CD4-positive, CD25-positive, alpha-beta regulatory T cell (primary cell): ENCODE data around the gene TACR1. TPM values are rescaled to one million over a fixed set of nuclear protein-coding genes. Genes with fewer than 3 reads are reported as not detected.

Source experiments
- ATAC-seq, 2 donors: fragments of 150-1000 bp; cut with Tn5 transposase; one replicate each; pipeline ENCODE4 v1.10.0; 2021; ENCODE audit warnings: low read depth in 2 of 2, moderate number of reproducible peaks in 2 of 2, moderate library complexity in 1 of 2
- DNase-seq, 3 donors: peaks; one replicate each; pipeline versions ENCODE4 v3.0.0 to v3.0.0-alpha.2; 2012 to 2022; ENCODE audit warnings: mixed read lengths in 1 of 3
- H3K27ac ChIP-seq: one replicate; pipeline ENCODE4 v1.7.0; 2013; ENCODE audit warnings: mild to moderate bottlenecking, low read length; ENCODE audit not compliant: insufficient read depth, poor library complexity, severe bottlenecking
- H3K27me3 ChIP-seq: one replicate; pipeline ENCODE4 v1.7.0; 2013; ENCODE audit warnings: low read length; ENCODE audit not compliant: control insufficient read depth, insufficient read depth
- H3K36me3 ChIP-seq: one replicate; pipeline ENCODE4 v1.7.0; 2013; ENCODE audit warnings: mild to moderate bottlenecking, low read length, moderate library complexity; ENCODE audit not compliant: control insufficient read depth, insufficient read depth
- H3K4me1 ChIP-seq: 2 replicates; pipeline ENCODE4 v1.7.0; 2013; ENCODE audit warnings: mild to moderate bottlenecking, low read length; ENCODE audit not compliant: insufficient read depth, control insufficient read depth, poor library complexity, severe bottlenecking
- H3K4me3 ChIP-seq: one replicate; pipeline ENCODE4 v1.7.0; 2013; ENCODE audit warnings: low read depth, mild to moderate bottlenecking, low read length, moderate library complexity
- H3K9me3 ChIP-seq, 2 experiments: 1 replicate in 1 of 2; 2 replicates in 1 of 2; pipeline ENCODE4 v1.7.0; 2013; ENCODE audit warnings: low read length in 2 of 2, mild to moderate bottlenecking in 1 of 2, moderate library complexity in 1 of 2; ENCODE audit not compliant: control insufficient read depth in 2 of 2
- H3K27ac Mint-ChIP-seq, 3 donors: one replicate each; pipeline ENCODE4 v1.8.0; 2020 to 2022; ENCODE audit warnings: mild to moderate bottlenecking in 3 of 3, mixed read lengths in 3 of 3, moderate library complexity in 2 of 3
- H3K27me3 Mint-ChIP-seq: one replicate; pipeline ENCODE4 v1.8.0; 2022; ENCODE audit warnings: mild to moderate bottlenecking, mixed read lengths
- H3K36me3 Mint-ChIP-seq: one replicate; pipeline ENCODE4 v1.8.0; 2020; ENCODE audit warnings: mixed read lengths
- H3K4me1 Mint-ChIP-seq, 4 donors: one replicate each; pipeline ENCODE4 v1.8.0; 2020 to 2022; ENCODE audit warnings: mixed read lengths in 4 of 4, mild to moderate bottlenecking in 1 of 4
- H3K4me3 Mint-ChIP-seq, 4 donors: one replicate each; pipeline ENCODE4 v1.8.0; 2020 to 2022; ENCODE audit warnings: mild to moderate bottlenecking in 4 of 4, mixed read lengths in 4 of 4, moderate library complexity in 3 of 4
- H3K9me3 Mint-ChIP-seq, 7 donors: one replicate each; pipeline ENCODE4 v1.8.0; 2020 to 2022; ENCODE audit warnings: mixed read lengths in 7 of 7, mild to moderate bottlenecking in 3 of 7, moderate library complexity in 2 of 7
- polyA plus RNA-seq, 4 donors: library from polyadenylated mRNA; unstranded; fragments of 300-500 nt; fragmentation: Illumina TruSeq; gene quantifications; one replicate each; pipeline ENCODE4 v1.2.3, GENCODE V29; 2021
- total RNA-seq: library from RNA; stranded (reverse); gene quantifications from one replicate; pipeline ENCODE4 v1.2.3, GENCODE V29; 2022

The TACR1 gene
- total and polyA plus RNA-seq, 5 donors from 2014 or later: 0.09 TPM; not detected in 4

DNA sequence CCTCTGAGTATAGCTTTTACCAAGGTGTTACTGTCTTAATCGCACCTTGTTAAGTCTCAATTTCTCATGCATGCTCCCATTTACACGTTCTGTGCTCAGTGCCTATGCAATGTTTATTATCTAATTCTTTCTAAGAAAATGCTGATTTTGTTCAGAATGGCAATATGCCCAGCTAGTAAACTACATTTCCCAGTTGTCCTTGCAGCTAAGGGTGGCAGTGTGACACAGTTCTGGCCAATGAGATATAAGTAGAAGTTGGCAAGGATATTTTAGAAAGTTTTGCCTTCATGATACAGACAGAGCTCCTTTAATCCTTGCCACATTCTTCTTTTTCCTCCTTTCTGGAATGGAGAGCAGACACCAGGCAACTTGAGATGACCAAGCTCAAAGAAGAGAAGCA lies 195.5 kb downstream of the TACR1 start:
- H3K4me3 ChIP-seq: no peak overlapping the region
- H3K27me3 ChIP-seq: no peaks in the 10 kb centered on the region
- H3K4me1 ChIP-seq: no peaks in the 10 kb centered on the region
- Mint-ChIP-seq H3K36me3 (peaks cover 9% of the 10 kb centered on the region), H3K27me3 (no peaks in the 10 kb centered on the region), H3K9me3 (peaks cover 0 to 1% (median 0%) of the 10 kb centered on the region in 7 donors), H3K27ac (no peak overlapping the region), H3K4me1 (peaks cover 0 to 3% (median 0%) of the 10 kb centered on the region in 4 donors), H3K4me3 (no peak overlapping the region)
- ATAC-seq (no peak), DNase-seq (no peak)
- no peak overlapping the region for H3K27ac ChIP-seq
- no peaks in the 10 kb centered on the region for H3K9me3 ChIP-seq
- H3K36me3 ChIP-seq: no peaks in the 10 kb centered on the region

DNA sequence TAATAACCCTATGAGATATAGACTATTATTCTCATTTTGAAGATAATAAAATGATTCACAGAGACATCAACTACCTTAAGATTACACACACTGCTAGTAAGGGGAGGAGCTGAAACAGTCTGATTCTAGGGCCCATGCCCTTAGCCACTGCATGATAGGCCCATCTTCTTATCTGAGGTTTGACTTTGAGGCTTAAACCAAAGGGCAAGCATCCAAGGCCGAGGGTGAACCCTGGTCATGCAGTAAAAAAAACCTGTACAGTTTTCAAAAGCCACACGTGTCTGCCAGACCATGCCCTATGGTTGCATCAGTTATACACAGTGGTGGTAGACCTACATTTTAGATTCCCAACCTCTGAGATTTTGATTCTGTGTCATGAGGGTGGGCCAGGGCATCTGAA lies 196.0 kb downstream of the TACR1 start:
- Histone ChIP-seq H3K27me3 (no peaks in the 10 kb centered on the region), H3K4me3 (no peak overlapping the region), H3K27ac (no peak overlapping the region), H3K9me3 (no peaks in the 10 kb centered on the region), H3K36me3 (no peaks in the 10 kb centered on the region), H3K4me1 (no peaks in the 10 kb centered on the region)
- peaks cover 9% of the 10 kb centered on the region for H3K36me3 Mint-ChIP-seq
- H3K4me1 Mint-ChIP-seq: no peaks in the 10 kb centered on the region
- no peak overlapping the region for H3K27ac Mint-ChIP-seq
- H3K9me3 Mint-ChIP-seq: peaks cover 0 to 1% (median 0%) of the 10 kb centered on the region in 7 donors
- DNase-seq (no peak), ATAC-seq (no peak)
- no peak overlapping the region for H3K4me3 Mint-ChIP-seq
- no peaks in the 10 kb centered on the region for H3K27me3 Mint-ChIP-seq

DNA sequence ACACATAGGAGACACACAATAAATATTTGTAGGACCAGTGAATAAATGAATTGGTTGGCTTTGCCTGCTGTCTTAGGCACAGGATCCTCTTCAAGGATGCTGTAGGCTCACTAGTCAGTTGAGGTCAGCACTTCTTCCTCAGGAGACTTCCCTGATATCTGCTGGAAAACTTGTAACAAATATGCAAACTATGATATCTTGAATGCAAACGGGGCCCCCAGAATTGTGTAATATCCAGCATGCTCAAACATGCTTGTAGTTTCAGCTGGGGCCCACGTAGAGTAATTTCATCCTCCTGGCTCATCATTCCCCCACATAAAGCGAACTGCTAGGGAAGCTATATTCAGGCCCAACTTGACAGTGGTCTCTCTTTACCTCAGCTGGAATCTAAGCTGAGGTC lies 197.3 kb downstream of the TACR1 start:
- H3K36me3 Mint-ChIP-seq: peaks cover 9% of the 10 kb centered on the region
- ATAC-seq: no peak
- no peaks in the 10 kb centered on the region for H3K4me1 Mint-ChIP-seq
- H3K4me3 ChIP-seq: no peak overlapping the region
- H3K27me3 Mint-ChIP-seq: no peaks in the 10 kb centered on the region
- H3K9me3 ChIP-seq: no peaks in the 10 kb centered on the region
- no peaks in the 10 kb centered on the region for H3K27me3 ChIP-seq
- no peak overlapping the region for H3K4me3 Mint-ChIP-seq
- H3K9me3 Mint-ChIP-seq: peaks cover 0 to 1% (median 0%) of the 10 kb centered on the region in 7 donors
- no peak for DNase-seq
- H3K27ac ChIP-seq: no peak overlapping the region
- no peaks in the 10 kb centered on the region for H3K36me3 ChIP-seq
- no peak overlapping the region for H3K27ac Mint-ChIP-seq
- no peaks in the 10 kb centered on the region for H3K4me1 ChIP-seq

DNA sequence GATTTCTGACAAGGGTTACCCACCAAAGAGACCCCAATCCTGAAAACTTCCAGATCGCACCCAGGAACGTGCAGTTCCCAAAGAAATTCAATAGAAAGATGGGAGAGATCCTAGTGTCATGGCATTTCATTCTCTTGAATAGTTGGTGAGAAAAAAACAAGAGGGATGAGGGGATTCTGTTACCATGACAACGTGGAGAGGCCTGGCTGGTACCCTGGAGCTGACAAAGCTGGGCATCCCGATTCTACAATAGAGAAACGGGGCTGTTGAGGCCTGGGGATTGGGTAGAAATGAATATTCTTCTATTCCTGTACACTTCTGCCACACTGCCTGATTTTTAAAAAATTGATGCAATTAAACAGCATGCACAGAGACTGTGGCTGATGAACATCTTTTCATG lies 199.9 kb downstream of the TACR1 start:
- Histone ChIP-seq H3K4me3 (no peak overlapping the region), H3K4me1 (no peaks in the 10 kb centered on the region), H3K9me3 (no peaks in the 10 kb centered on the region), H3K36me3 (no peaks in the 10 kb centered on the region), H3K27ac (no peak overlapping the region), H3K27me3 (no peaks in the 10 kb centered on the region)
- Mint-ChIP-seq H3K4me1 (no peaks in the 10 kb centered on the region), H3K36me3 (no peaks in the 10 kb centered on the region), H3K27me3 (no peaks in the 10 kb centered on the region), H3K9me3 (no peaks in the 10 kb centered on the region), H3K27ac (no peak overlapping the region), H3K4me3 (no peak overlapping the region)
- no peak for DNase-seq
- no peak for ATAC-seq

Other genes starting within 250 kb of the TACR1 start
- gene POLE4, start 240.9 kb downstream of the TACR1 start, total RNA-seq: 42.3 TPM
- 100 to 1,000 TPM; 119 to 157 (median 134) TPM for gene POLE4, start 240.9 kb downstream of the TACR1 start, polyA plus RNA-seq